Stimulated activated CD8-positive, alpha-beta memory T cell treated with anti-CD3 and anti-CD28 coated beads, Interleukin-15, amount 100 ng/mL, for 48 hours (primary cell): ENCODE results near the gene GOLGA6L24.
"Not testable (repeated sequence)": the region's sequence is repeated elsewhere in the genome, so short reads cannot be mapped to it uniquely, and the experiment has no call there.

Experiments
- DNase-seq, 2 donors: peaks; one replicate each; pipeline ENCODE4 v3.0.0-alpha.2; 2020; ENCODE audit warnings: low read depth in 2 of 2

Gene GOLGA6L24, protein sequence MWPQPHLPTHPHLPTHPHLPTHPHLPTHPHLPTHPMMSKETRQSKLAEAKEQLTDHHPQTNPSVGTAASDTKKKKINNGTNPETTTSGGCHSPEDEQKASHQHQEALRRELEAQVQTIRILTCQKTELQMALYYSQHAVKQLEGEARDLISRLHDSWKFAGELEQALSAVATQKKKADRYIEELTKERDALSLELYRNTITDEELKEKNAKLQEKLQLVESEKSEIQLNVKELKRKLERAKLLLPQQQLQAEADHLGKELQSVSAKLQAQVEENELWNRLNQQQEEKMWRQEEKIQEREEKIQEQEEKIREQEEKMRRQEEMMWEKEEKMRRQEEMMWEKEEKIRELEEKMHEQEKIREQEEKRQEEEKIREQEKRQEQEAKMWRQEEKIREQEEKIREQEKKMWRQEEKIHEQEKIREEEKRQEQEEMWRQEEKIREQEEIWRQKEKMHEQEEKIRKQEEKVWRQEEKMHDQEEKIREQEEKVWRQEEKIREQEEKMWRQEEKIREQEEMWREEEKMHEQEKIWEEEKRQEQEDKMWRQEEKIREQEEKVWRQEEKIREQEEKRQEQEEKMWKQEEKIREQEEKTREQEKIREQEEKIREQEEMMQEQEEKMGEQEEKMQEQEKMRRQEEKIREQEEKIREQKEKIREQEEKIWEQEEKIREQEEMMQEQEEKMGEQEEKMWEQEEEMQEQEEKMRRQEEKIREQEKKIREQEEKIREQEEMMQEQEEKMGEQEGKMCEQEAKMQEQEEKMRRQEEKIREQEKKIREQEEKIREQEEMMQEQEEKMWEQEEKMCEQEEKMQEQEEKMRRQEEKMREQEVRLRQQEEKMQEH

GRCh38 chr15:28357984-28358383 is at the start of gene GOLGA6L24:
TSS of gene GOLGA6L24 (minus strand) at chr15:28358084. CDS start at chr15:28358023, 61 bp downstream.
- not testable (repeated sequence) for DNase-seq

DNA sequence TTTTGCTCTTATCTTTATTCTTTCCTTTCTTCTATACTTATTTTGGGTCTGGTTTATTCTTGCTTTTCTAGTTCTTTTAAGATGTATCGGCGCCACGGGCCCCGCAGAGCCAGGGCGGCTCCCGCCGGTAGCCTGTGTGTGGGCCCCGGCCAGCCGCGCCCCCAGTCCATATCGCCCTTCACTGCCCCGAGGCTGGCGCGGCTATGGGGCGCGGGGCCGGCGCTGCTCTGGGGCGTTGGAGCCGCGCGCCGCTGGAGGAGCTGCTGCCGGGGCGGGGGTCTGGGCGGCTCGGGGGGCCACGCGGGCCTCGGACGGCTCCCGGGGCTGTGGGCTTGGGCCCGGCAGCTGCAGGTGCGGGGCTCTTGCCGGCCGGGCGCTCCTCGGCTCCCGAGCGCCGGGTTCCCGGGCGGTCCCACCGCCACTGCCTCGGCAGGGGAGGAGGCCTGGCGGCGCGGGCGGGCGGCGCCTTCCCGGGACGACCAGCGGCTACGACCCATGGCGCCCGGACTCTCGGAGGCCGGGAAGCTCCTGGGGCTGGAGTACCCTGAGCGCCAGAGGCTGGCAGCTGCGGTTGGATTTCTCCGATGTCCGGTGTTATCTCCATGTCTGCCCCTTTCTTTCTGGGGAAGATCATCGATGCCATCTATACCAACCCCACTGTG is 45.0 kb upstream of the GOLGA6L24 start:
- not testable (repeated sequence) for DNase-seq

GRCh38 chr15:28396022-28396421 is 38.1 kb upstream of the GOLGA6L24 start:
- DNase-seq = not testable (repeated sequence)

DNA sequence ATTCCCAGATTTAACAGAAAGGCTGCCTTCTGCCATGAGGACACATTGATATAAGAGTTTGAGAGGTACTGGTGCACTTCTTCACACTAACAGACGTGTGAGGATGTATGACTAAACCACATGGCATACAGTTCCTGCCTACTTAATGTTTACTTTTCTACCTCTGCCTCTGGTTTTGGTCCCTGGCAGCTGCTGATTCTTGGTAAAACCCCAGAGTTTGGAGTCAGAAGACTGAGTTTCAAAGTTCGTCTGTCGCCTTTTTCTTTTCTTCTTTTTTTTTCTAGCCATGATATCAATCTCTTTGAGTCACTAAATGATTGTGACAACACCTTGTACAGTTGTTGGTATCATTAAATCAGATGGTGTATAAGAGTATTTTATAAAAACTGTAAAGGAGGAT is 22.2 kb upstream of the GOLGA6L24 start:
- not testable (repeated sequence) for DNase-seq

- not testable (repeated sequence) for DNase-seq
These were observed 20.5 kb upstream of the GOLGA6L24 start, which contains the start of gene GOLGA8F for GRCh38 chr15:28378364-28378763. TSS of gene GOLGA8F (plus strand) at chr15:28378664. CDS start at chr15:28378762, 98 bp downstream.

GRCh38 chr15:28365502-28365901 is 7.6 kb upstream of the GOLGA6L24 start:
- DNase-seq = not testable (repeated sequence)

DNA sequence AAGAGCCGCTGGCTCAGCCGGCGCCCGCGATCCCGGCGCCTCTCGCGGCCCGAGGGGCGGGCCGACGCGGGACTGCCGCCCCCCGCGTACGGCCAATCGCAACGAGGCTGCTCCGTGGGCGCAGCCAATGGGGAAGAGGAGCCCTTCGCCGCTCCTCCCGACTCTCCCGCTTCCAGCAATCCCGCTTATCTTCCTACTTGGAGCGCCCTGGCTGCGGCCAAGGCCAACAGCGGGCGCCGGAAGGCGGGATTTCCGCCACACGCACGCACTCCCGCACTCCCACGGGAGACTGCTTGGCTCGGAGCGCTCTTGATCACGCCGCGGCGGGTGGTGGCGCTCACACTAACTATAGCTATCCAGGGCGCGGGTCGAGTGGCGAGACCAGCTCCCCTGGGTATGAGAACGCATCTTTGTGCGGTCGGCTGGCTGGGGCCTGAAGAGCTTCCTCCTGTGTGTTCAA is 35.7 kb downstream of the GOLGA6L24 start, which contains the start of gene HERC2:
TSS of gene HERC2 (minus strand) at position 51 of the 460 bp plus-strand sequence. CDS start 746 bp downstream, outside the sequence.
- DNase-seq = not testable (repeated sequence)

GRCh38 chr15:28321358-28322078 is 36.4 kb downstream of the GOLGA6L24 start:
- DNase-seq = peak in 1 of 2 donors; percentile 8

DNA sequence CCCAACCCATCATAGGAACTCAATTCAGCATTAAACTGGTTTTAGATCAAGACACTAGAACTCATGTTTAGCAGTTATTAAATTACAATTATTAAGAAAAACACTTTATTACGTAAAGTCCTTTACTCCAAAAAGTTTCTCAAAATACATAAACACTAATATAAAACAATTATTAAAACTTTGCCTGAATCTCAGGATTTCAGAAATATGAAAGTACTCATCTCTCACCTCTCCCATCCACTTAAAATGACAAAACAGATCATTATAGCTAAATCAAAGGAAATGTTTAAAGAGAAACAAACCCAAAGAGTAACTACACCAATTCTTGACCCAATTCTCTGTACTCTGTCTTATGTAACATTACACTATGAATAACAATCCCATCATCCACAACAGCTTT is 38.2 kb downstream of the GOLGA6L24 start:
- not testable (repeated sequence) for DNase-seq

DNA sequence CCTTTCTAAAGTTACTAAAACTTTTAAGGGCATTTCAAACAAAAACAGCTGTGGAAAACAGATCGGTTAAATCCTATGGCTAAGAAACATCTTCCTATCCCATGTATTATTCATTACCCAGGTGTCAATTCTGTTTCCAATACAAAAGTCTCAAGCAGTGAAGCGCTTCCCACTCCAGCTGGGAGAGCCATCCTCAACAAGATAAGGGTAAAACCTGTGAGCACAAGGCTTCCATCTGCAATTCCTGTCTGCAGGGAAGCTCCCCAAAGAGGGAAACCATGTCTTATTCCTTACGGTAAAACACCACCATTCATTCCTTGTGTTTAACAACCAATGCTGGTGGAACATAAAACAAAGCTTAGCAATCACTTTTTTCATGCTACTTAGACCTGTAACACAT is 39.1 kb downstream of the GOLGA6L24 start:
- not testable (repeated sequence) for DNase-seq

DNA sequence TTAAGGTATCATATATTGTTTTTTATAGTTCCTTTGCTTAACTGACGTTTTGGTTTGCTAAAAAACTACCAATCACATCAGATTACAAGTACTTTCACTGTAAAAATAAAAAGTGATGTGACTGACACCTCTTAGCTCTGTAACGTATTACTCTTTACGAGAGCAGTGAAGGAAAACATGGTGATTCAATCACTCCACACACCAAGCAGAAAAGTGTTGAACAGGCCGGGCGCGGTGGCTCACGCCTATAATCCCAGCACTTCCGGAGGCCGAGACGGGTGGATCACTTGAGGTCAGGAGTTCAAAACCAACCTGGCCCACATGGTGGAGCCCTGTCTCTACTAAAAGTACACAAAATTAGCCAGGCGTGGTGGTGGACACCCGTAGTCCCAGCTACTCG is 39.8 kb downstream of the GOLGA6L24 start:
- not testable (repeated sequence) for DNase-seq

DNA sequence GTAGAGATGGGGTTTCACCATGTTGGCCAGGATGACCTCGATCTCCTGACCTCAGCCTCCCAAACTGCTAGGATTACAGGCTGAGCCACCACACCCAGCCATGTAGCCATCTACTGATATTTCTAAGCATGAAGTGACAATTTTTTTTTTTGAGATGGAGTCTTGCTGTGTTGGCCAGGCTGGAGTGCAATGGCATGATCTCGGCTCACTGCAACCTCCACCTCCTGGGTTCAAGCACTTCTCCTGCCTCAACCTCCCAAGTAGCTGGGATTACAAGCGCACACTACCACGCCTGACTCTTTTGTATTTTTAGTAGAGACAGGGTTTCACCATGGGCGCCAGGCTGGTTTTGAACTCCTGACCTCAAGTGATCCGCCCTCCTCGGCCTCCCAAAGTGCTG is 40.9 kb downstream of the GOLGA6L24 start:
- DNase-seq = not testable (repeated sequence)

DNA sequence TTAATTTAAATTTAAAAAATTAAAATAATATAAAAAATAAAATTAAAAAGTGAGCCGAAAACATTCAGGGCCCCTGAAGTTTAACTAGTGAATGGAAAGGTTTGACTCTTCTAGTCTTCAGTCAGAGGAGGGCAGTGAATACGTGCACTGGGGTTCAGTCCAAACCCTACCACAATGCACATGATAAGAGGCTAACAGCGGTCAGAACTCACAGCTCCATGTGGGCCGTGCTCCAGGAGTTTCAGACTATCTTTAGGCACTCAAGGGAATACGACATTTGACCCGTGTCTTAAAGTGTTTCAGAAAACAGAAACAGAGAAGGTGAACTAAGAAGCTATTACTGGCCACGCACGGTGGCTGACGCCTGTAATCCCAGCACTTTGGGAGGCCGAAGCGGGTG is 47.4 kb downstream of the GOLGA6L24 start:
- DNase-seq = not testable (repeated sequence)

- DNase-seq = not testable (repeated sequence)
These were observed 49.2 kb downstream of the GOLGA6L24 start for GRCh38 chr15:28308718-28309117.
